GM12891 (cell line): Measurements from ENCODE around the gene CEACAM21.
A peak's percentile ranks its signal among the peaks of the same experiment; 100 is the strongest.

Experiments used
- POLR2A ChIP-seq: IDR thresholded peaks from 2 replicates; pipeline ENCODE4 v1.6.1; 2011; ENCODE audit warnings: low read depth, low read length, control low read depth
- POLR2AphosphoS5 ChIP-seq: IDR thresholded peaks from 2 replicates; pipeline ENCODE4 v1.6.1; 2011; ENCODE audit warnings: low read depth, low read length, control low read depth
- TAF1 ChIP-seq: IDR thresholded peaks from 2 replicates; pipeline ENCODE4 v1.6.1; 2011; ENCODE audit warnings: low read depth, low read length, control low read depth

DNA sequence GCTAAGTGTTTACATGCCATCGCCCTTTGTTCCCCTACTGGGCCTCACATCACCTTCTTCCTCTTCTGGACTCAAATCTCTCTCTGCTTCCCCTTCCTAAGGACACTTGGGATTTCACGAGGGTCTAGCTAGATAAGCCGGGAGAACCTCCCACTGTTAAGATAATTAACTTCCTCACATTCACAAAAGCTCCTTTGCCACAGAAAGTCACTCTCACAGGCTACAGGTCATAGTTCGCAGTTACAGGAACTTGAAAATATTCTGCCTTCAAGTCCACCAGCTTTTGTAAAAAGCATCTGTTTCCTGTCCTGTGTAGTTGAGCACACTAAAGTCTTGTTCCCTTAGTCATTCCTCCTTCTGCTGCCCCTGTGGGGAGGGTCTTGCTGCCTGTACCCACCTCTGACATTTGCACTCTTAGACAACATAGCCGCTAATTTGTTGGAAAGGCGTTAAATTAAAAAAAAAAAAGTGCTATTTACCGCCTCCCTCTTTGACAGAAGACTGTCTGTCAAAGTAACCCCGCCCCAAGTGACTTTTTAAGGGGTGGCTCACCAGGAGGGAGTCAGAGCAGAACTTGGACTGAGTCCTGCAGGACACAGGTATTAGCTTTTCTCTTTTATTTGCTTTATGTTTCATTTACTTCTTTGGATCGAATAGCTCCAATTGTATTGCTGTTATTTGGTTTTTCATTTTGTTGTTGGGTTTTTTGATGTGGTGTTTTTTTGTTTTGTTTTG is 26.8 kb upstream of the CEACAM21 start:
- TF ChIP-seq TAF1: peak; percentile 87
- peak; percentile 99 for TF ChIP-seq POLR2A
- TF ChIP-seq POLR2AphosphoS5: peak; percentile 99
